ENCODE data around the gene STAC2. TPM values are rescaled to one million over a fixed set of nuclear protein-coding genes. Genes with fewer than 3 reads are reported as not detected.
A peak's percentile ranks its signal among the peaks of the same experiment; 100 is the strongest.
"Not testable (repeated sequence)": the region's sequence is repeated elsewhere in the genome, so short reads cannot be mapped to it uniquely, and the experiment has no call there.

STAC2 gene, protein sequence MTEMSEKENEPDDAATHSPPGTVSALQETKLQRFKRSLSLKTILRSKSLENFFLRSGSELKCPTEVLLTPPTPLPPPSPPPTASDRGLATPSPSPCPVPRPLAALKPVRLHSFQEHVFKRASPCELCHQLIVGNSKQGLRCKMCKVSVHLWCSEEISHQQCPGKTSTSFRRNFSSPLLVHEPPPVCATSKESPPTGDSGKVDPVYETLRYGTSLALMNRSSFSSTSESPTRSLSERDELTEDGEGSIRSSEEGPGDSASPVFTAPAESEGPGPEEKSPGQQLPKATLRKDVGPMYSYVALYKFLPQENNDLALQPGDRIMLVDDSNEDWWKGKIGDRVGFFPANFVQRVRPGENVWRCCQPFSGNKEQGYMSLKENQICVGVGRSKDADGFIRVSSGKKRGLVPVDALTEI
- polyA plus RNA-seq (2014; cell fraction: cytosol; rRNA removed) = 0.38 and 0.89 TPM in 2 replicates
- 1.4 and 2.1 TPM in 2 replicates for polyA plus RNA-seq (2014; cell fraction: nucleus; rRNA removed)

- DNase-seq (ENCODE audit: low spot score) = no peak
These were observed at the start of gene STAC2 for GRCh38 chr17:39225308-39225958. Gene STAC2 (minus strand): TSS chr17:39225945. CDS start chr17:39225502, 443 bp downstream.

DNA sequence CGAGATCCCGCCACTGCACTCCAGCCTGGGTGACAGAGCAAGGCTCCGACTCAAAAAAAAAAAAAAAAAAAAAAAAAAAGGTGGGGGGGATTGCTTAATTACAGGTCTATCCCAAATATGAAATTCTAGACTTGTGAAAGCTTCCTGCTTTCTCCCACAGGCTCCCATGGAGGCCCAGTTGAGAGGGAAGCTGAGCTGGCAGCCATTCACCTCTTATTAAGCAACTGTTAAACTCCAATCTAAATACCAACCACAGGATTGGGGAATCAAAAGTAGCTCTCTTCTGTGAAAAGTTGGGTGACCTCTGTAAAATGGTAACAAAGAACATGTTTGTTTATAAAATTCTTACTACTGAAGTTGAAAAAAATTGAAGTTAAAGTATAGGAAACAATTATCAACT is 45.8 kb upstream of the STAC2 start:
- no peak for DNase-seq (ENCODE audit: low spot score)

DNA sequence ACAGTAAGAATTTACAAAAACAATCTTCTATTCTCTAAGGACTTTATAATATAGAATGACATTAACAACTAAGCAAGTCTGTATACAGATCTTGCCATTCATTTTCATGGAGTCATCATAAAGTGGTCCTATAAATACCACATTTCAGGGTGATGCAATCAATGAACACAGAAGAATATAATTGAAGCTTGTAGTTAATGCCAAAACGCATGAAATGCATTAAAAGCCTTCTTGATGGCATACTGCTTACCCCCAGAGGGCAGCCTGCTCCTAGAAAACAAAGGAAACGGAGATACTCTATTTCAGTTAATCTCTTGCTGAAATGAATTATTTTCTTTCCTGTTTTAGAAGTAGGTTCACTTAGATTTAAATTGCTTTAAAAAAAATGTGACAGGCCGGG is 45.2 kb upstream of the STAC2 start:
- DNase-seq (ENCODE audit: low spot score) = no peak

DNA sequence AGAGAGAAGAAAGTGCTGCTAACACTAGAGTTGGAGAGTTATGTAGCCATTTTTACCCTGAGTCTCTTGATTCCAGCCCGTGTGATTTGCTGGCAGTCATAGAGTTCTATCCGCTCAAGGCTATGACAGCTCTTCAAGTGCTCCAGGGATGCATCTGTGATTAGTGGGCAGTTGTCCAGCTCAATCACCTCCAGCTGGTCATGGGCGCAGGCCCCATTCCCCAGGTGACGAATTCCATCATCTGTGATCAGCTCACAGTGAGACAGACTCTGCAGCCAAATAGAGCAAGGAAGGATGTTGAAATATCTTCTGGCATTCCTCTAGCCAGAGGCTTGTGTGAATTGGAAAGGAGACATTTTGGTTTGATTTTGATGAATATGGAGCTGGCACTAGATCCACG is 38.4 kb upstream of the STAC2 start:
- DNase-seq (ENCODE audit: low spot score) = no peak

GRCh38 chr17:39261286-39261685 is 35.5 kb upstream of the STAC2 start:
- DNase-seq (ENCODE audit: low spot score) = no peak

DNA sequence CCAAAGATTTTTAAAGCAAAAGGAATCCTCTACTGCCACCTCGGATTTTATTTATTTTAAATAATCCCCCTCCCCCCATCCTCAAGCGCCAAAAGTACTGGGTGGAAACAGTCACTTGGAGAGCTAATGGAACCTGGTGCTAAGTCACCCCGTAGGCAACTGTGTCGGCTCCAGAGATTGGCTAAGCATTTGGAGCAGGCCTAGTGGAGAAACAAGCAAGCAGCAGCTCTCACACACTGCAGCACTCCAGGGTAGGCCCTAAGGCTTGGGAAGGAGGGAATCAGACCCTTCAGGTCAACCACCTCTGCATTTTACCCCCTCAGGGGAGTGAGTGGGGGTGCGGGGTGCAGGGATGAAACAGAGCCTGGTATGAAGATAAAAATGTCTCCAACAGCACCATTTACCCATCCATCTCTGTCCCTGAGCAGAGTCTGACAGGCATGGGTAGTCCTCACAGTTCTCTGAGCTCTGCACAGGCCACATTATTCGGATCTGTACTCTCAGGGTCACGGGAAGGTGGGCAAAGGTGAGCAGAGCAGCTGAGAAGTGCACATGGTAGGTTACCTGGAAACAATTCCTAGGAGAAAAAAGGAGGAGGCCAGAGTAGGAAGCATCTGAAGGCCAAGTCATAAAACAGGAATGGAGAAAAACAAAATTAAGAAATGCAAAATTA is 27.2 kb upstream of the STAC2 start:
- no peak for DNase-seq (ENCODE audit: low spot score)

GRCh38 chr17:39251997-39252396 is 26.3 kb upstream of the STAC2 start:
- DNase-seq (ENCODE audit: low spot score) = no peak

DNA sequence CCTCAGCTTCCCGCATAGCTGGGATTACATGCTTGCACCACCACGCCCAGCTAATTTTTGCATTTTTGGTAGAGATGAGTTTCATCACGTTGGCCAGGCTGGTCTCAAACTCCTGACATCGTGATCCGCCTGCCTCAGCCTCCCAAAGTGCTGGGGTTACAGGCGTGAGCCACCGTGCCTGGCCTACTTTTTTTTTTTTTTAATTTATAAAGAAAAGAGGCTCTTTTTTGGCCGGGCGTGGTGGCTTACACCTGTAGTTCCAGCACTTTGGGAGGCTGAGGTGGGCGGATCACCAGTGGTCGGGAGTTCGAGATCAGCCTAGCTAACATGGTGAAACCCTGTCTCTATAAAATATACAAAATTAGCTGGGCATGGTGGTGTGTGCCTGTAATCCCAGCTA is 24.3 kb upstream of the STAC2 start:
- DNase-seq (ENCODE audit: low spot score) = not testable (repeated sequence)

DNA sequence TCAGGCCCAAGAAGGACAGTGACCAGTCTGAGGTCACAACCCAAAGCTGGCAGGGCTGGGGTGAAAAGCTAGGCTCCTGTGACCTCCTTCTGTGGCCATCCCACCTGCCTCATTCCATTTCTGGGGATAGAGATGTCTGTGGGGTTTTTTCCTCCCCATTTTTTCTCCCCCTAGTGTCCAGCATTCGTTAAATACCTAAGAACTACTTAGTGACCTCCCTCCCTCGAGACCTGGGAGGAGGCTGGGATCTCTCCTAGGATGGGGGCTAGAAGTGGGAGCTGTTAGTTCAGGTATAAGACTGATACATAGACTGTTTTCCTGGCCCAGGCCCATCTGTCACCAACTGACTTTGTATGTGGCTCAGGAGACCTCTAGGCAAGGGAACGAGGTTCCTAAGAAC is 20.5 kb upstream of the STAC2 start:
- no peak for DNase-seq (ENCODE audit: low spot score)

- peak; percentile 90 for DNase-seq (ENCODE audit: low spot score)
These were observed 19.1 kb upstream of the STAC2 start for GRCh38 chr17:39244600-39245570.

DNA sequence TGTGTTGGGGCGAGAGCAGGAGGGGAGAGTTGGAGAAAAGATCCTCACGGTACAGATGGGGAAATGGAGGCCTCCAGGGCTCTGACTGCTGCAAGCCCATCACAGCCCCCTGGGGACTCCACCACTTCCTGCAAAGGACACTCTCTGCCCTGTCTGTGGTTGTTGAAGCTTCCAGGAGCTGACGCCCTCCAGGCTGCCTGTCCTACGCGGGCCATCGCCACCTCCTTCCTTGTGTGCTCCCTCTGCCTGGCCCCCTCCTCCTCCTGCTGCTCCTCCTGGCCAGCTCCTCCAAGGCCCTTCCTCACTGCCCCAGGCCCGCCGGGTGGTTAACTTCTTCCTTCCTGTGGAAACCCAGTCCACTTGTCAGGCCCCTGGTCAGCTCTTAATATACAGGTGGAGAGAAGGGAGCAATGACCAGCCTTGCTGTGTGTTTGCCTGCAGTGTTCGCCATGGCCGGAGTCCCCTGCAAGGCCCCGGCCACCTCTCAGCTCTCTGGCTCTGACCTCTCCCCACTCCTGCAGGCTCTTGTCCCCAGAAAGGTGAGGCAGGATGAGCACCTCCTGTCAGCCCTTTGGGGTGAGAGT is 18.4 kb upstream of the STAC2 start:
- DNase-seq (ENCODE audit: low spot score) = peak; percentile 61

DNA sequence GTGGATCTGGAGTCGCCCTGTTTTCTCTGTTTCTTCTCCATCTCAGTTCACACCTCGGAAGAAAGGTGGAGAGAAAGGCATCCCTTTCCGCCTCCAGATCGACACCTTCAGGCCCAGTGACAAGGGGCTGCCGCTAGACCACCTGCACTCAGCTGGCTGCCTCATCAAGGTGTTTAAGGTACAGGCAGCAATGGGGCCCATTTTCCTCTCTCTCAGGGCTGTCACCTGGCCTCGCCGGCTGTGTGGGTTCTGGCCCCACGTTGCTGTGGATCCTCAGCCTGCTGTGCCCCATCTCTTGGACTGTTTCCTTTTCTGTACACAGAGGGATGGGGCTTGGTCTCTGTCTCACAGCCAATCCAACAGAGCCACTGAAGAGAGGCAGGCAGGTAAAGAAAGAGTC is 17.4 kb upstream of the STAC2 start:
- no peak for DNase-seq (ENCODE audit: low spot score)

- DNase-seq (ENCODE audit: low spot score) = no peak
These were observed 14.9 kb upstream of the STAC2 start for GRCh38 chr17:39240631-39241030.

GRCh38 chr17:39239640-39240314 is 14.0 kb upstream of the STAC2 start:
- DNase-seq (ENCODE audit: low spot score) = peak; percentile 57

DNA sequence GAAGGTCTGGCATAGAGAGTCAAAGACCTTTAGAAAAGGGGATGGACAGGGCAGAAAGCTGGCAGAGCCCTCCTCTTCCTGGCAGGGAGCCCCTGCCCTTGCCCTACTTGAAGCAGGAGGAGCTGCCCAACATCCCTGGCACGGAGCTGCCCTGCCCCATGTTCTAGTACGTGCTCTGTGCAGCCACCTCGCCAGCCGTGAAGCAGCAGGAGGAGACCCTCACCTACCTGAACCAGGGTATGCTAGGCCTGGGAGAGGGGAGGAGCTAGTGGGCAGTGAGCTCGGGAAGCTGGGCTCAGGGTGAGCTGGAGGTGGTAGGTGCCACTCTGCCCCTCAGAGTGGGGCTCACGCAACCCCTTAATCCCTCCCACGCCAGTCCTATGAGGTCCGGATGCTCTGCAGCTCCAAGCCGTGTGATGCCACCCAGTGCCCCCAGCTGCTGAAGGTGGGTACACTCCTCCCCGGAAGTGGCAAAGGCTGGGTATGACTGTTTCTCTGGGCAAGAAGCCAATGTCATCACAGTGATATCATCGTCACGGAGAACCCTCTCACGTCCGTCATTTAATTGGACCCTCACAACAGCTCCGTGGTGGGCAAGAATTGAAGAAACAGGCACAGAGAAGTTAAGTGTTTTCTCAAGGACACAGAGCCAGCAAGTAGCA is 12.7 kb upstream of the STAC2 start:
- DNase-seq (ENCODE audit: low spot score) = no peak

DNA sequence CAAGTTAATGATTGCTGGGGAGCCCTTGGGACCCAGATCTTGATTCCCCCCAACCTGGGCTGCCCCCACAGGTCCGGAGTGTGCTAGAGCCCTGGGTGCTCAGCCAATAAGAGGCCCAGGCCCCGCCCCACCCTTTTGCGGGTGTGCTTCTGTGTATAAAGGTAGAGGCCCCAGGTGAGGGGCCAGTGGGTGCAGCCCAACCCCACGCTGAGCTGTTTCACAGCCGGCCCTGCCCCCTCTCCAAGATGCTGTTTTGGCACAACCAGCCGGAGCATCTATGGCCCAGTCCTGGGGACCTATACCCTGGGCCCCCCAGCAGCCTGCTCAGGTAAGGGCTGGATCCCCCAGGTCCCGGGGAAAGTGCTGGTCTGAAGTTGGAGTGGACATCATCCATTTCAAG is 11.8 kb upstream of the STAC2 start:
- DNase-seq (ENCODE audit: low spot score) = no peak

GRCh38 chr17:39236981-39237441 is 11.3 kb upstream of the STAC2 start:
- no peak for DNase-seq (ENCODE audit: low spot score)

- DNase-seq (ENCODE audit: low spot score) = no peak
These were observed 10.7 kb upstream of the STAC2 start for GRCh38 chr17:39236450-39236927.

Measured in SK-N-DZ (cell line).